ENCODE results near the gene SEMA3B. TPM values are rescaled to one million over a fixed set of nuclear protein-coding genes. Genes with fewer than 3 reads are reported as not detected.
A peak's percentile ranks its signal among the peaks of the same experiment; 100 is the strongest.

Gene SEMA3B
- total RNA-seq, 4 donors from 2014 or later: 29.1 to 54.9 (median 44.2) TPM

GRCh38 chr3:50292159-50293078, 23.5 kb downstream of the SEMA3B start, which contains the start of gene IFRD2:
Gene IFRD2, minus strand, starts transcription at chr3:50292429. Its CDS starts 155 bp downstream, at chr3:50292274.
- H3K27ac ChIP-seq: peak within 1 kb of the TSS; percentile 69 to 93 (median 90)
- H3K4me1 ChIP-seq: peaks cover 0 to 32% (median 14%) of the 10 kb centered on the region in 3 donors
- H3K36me3 ChIP-seq: peaks cover 0 to 43% of the 10 kb centered on the region in 2 donors
- H3K27me3 ChIP-seq: no peaks in the 10 kb centered on the region
- peak; percentile 98 for ATAC-seq
- peak within 1 kb of the TSS; percentile 97 to 100 for H3K4me3 ChIP-seq
- no peaks in the 10 kb centered on the region for H3K9me3 ChIP-seq
- no CpG with 5 or more reads among the region's 67 CpGs for WGBS, 2 donors (ENCODE audit: low coverage in 1 of 2)
- TF ChIP-seq EP300 (IDR thresholded peaks at IDR 0.05) (no peak), POLR2A (IDR thresholded peaks at IDR 0.05) (peak; percentile 40 to 70), POLR2AphosphoS5 (IDR thresholded peaks at IDR 0.05) (peak; percentile 88), CTCF (IDR thresholded peaks at IDR 0.05) (no peak)

- Histone ChIP-seq H3K27me3 (no peaks in the 10 kb centered on the region), H3K27ac (peak overlapping the region; percentile 69 to 93 (median 90)), H3K4me3 (peak overlapping the region in 1 of 2 donors; percentile 100), H3K4me1 (peaks cover 0 to 40% (median 16%) of the 10 kb centered on the region in 3 donors), H3K9me3 (no peaks in the 10 kb centered on the region), H3K36me3 (peaks cover 0 to 36% of the 10 kb centered on the region in 2 donors)
- WGBS, 2 donors (ENCODE audit: low coverage in 1 of 2): 100% methylated on average over 1 of the region's 12 CpGs; no CpG with 5 or more reads in 1 of the 2 donors
- ATAC-seq: no peak
- TF ChIP-seq EP300 (IDR thresholded peaks at IDR 0.05) (no peak), POLR2AphosphoS5 (IDR thresholded peaks at IDR 0.05) (no peak), CTCF (IDR thresholded peaks at IDR 0.05) (no peak), POLR2A (IDR thresholded peaks at IDR 0.05) (no peak)
Measured at GRCh38 chr3:50293079-50293801, 24.3 kb downstream of the SEMA3B start.

GRCh38 chr3:50294089-50294488, 25.1 kb downstream of the SEMA3B start:
- Histone ChIP-seq H3K4me1 (peaks cover 0 to 47% (median 21%) of the 10 kb centered on the region in 3 donors), H3K27ac (no peak overlapping the region), H3K4me3 (no peak overlapping the region), H3K9me3 (no peaks in the 10 kb centered on the region), H3K36me3 (peaks cover 0 to 28% of the 10 kb centered on the region in 2 donors), H3K27me3 (no peaks in the 10 kb centered on the region)
- ATAC-seq: no peak
- TF ChIP-seq CTCF (IDR thresholded peaks at IDR 0.05) (no peak), POLR2AphosphoS5 (IDR thresholded peaks at IDR 0.05) (no peak), EP300 (IDR thresholded peaks at IDR 0.05) (no peak), POLR2A (IDR thresholded peaks at IDR 0.05) (no peak)
- WGBS, 2 donors (ENCODE audit: low coverage in 1 of 2): 85% methylated on average over 2 of the region's 4 CpGs; no CpG with 5 or more reads in 1 of the 2 donors

GRCh38 chr3:50294492-50295403, 25.8 kb downstream of the SEMA3B start:
- H3K4me1 ChIP-seq: peaks cover 0 to 49% (median 21%) of the 10 kb centered on the region in 3 donors
- no CpG with 5 or more reads among the region's 22 CpGs for WGBS, 2 donors (ENCODE audit: low coverage in 1 of 2)
- no peak for TF ChIP-seq CTCF (IDR thresholded peaks at IDR 0.05)

More at GRCh38 chr3:50294492-50295403, 25.8 kb downstream of the SEMA3B start:
- H3K36me3 ChIP-seq: peaks cover 0 to 21% of the 10 kb centered on the region in 2 donors
- H3K27me3 ChIP-seq: no peaks in the 10 kb centered on the region
- ATAC-seq: no peak
- no peak overlapping the region for H3K4me3 ChIP-seq
- no peak overlapping the region for H3K27ac ChIP-seq
- H3K9me3 ChIP-seq: no peaks in the 10 kb centered on the region

Data from gastroesophageal sphincter (tissue), 4 donors.